ENCODE data around the gene KRTAP12-1. TPM values are rescaled to one million over a fixed set of nuclear protein-coding genes. Genes with fewer than 3 reads are reported as not detected.

KRTAP12-1 gene
- total RNA-seq, 4 donors from 2014 or later: not detected

DNA sequence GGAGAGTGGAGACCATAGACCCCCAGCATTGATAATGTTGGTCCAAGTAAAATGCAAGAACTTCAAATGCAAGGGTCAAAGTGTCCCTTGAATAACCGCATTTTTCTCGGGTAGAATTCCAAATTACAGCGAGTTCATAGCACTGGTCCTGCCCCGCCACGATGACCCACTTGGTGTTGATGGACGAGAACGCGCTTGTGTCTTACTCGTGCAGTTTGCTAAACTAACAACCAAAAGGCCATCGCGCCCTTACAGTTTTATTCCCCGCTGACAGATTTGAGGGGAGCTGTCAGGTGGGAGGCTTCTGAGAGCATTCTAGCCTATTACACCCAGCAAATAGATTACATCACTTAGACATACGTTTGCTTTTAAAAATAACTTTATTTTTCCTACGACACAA, 46.8 kb upstream of the KRTAP12-1 start:
- peaks cover 0 to 4% (median 0%) of the 10 kb centered on the region in 4 donors for H3K4me1 ChIP-seq
- H3K27ac ChIP-seq: no peak overlapping the region
- whole genome bisulfite sequencing, 2 donors: 84 to 85% methylated on average over 14 of the region's 14 CpGs
- no peak overlapping the region for H3K4me3 ChIP-seq
- no peak for TF ChIP-seq EP300 (IDR thresholded peaks at IDR 0.05)
- no peak for TF ChIP-seq POLR2A (IDR thresholded peaks at IDR 0.05)
- TF ChIP-seq, protein P1, sequence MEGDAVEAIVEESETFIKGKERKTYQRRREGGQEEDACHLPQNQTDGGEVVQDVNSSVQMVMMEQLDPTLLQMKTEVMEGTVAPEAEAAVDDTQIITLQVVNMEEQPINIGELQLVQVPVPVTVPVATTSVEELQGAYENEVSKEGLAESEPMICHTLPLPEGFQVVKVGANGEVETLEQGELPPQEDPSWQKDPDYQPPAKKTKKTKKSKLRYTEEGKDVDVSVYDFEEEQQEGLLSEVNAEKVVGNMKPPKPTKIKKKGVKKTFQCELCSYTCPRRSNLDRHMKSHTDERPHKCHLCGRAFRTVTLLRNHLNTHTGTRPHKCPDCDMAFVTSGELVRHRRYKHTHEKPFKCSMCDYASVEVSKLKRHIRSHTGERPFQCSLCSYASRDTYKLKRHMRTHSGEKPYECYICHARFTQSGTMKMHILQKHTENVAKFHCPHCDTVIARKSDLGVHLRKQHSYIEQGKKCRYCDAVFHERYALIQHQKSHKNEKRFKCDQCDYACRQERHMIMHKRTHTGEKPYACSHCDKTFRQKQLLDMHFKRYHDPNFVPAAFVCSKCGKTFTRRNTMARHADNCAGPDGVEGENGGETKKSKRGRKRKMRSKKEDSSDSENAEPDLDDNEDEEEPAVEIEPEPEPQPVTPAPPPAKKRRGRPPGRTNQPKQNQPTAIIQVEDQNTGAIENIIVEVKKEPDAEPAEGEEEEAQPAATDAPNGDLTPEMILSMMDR (IDR thresholded peaks at IDR 0.05): no peak
- H3K9me3 ChIP-seq: no peaks in the 10 kb centered on the region
- no peaks in the 10 kb centered on the region for H3K36me3 ChIP-seq
- no peak for DNase-seq (ENCODE audit: low spot score in 2 of 2)
- peaks cover 0 to 34% of the 10 kb centered on the region in 2 donors for H3K27me3 ChIP-seq

DNA sequence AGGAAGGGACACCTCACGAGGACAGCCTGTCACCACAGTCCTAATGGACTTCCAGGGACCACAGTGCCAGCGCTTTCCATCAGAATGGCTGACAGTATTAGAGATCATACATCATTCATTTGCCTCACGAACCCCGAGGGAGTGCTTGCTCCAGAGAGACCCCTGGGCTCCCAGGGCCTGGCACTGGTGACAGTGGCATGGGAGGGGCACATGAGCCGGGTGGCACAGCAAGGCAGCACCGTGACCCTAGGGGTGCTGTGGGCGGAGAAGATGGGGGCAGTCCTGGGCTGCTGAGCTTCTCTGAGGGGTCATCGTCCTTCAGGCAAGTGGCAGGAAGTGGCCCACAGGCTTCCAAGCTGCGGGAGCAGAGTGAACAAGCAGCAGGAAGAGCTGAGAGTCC, 45.8 kb upstream of the KRTAP12-1 start:
- no peak overlapping the region for H3K4me3 ChIP-seq
- TF ChIP-seq POLR2A (IDR thresholded peaks at IDR 0.05) (no peak), EP300 (IDR thresholded peaks at IDR 0.05) (no peak)
- TF ChIP-seq, protein P1 (IDR thresholded peaks at IDR 0.05): no peak
- H3K4me1 ChIP-seq: peaks cover 0 to 13% (median 3%) of the 10 kb centered on the region in 4 donors
- H3K27me3 ChIP-seq: peaks cover 0 to 44% of the 10 kb centered on the region in 2 donors
- no peak overlapping the region for H3K27ac ChIP-seq
- 59 to 74% methylated on average over 7 to 9 of the region's 9 CpGs for WGBS, 2 donors
- H3K36me3 ChIP-seq: no peaks in the 10 kb centered on the region
- H3K9me3 ChIP-seq: no peaks in the 10 kb centered on the region
- no peak for DNase-seq (ENCODE audit: low spot score in 2 of 2)

DNA sequence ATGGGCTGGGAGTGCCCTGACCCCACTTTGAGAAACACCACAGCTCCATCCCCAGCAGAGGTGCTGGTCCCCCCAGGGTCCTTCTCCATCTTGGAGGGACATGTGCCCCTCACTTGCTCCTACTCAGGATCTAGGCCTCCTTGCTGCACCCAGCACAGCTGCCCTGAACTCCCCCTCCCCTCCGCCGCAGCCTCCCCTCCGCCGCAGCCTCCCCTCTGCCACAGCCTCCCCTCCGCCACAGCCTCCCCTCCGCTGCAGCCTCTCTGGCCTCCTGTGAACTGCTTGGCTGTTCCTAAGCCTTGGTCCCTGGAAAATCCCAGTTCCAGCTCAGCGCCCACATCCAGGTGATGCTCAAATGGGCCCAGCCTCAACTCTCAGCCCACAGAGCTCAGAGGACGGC, 45.4 kb upstream of the KRTAP12-1 start:
- Histone ChIP-seq H3K27me3 (peaks cover 0 to 48% of the 10 kb centered on the region in 2 donors), H3K27ac (no peak overlapping the region), H3K4me1 (peaks cover 0 to 13% (median 3%) of the 10 kb centered on the region in 4 donors), H3K36me3 (no peaks in the 10 kb centered on the region), H3K4me3 (no peak overlapping the region), H3K9me3 (no peaks in the 10 kb centered on the region)
- WGBS, 2 donors: 91 to 93% methylated on average over 8 of the region's 8 CpGs
- no peak for DNase-seq (ENCODE audit: low spot score in 2 of 2)
- TF ChIP-seq, protein P1 (IDR thresholded peaks at IDR 0.05): no peak
- TF ChIP-seq POLR2A (IDR thresholded peaks at IDR 0.05) (no peak), EP300 (IDR thresholded peaks at IDR 0.05) (no peak)

DNA sequence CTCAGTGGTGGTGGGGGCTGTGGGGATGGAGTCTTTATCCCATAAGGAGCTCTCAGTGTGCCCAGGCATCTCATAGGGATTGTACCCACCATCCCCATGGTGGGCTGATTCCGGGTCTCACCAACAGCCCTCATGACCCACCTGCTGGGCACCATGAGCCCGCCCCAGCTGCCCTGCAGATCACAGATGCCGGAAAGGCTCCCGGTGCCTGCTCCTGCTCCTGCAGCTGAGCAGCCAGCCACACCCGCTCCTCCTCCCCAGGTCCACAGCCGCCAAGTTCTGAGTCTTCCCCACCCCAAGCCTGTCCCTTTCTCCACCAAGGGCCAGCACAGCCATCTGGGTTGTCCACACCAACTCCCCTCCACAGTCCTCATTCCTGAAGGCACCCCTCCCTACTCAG, 44.9 kb upstream of the KRTAP12-1 start:
- Histone ChIP-seq H3K36me3 (no peaks in the 10 kb centered on the region), H3K27ac (no peak overlapping the region), H3K4me3 (no peak overlapping the region), H3K9me3 (no peaks in the 10 kb centered on the region), H3K27me3 (peaks cover 0 to 48% of the 10 kb centered on the region in 2 donors), H3K4me1 (peaks cover 0 to 13% (median 3%) of the 10 kb centered on the region in 4 donors)
- no peak for TF ChIP-seq EP300 (IDR thresholded peaks at IDR 0.05)
- 70 to 79% methylated on average over 6 of the region's 6 CpGs for WGBS, 2 donors
- no peak for DNase-seq (ENCODE audit: low spot score in 2 of 2)

DNA sequence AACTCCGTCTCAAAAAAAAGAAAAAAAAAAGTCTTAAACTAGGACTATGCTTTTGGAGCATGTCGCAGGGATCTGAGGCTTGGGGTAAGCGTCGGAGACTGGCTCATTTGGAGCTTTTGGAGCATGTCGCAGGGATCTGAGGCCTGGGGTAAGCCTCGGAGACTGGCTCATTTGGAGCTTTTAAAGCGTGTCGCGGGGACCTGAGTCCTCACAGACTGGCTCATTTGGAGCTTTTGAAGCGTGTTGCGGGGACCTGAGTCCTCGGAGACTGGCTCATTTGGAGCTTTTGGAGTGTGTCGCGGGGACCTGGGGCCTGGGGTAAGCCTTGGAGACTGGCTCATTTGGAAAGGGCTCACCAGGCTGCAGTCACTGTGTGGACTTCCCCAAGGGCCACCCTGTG, 43.0 kb upstream of the KRTAP12-1 start:
- no peak for DNase-seq (ENCODE audit: low spot score in 2 of 2)
- Histone ChIP-seq H3K9me3 (no peaks in the 10 kb centered on the region), H3K27me3 (peaks cover 0 to 48% of the 10 kb centered on the region in 2 donors), H3K4me3 (no peak overlapping the region), H3K36me3 (no peaks in the 10 kb centered on the region), H3K27ac (no peak overlapping the region), H3K4me1 (peaks cover 0 to 13% (median 3%) of the 10 kb centered on the region in 4 donors)
- WGBS, 2 donors: 88 to 91% methylated on average over 14 of the region's 14 CpGs
- no peak for TF ChIP-seq POLR2A (IDR thresholded peaks at IDR 0.05)

DNA sequence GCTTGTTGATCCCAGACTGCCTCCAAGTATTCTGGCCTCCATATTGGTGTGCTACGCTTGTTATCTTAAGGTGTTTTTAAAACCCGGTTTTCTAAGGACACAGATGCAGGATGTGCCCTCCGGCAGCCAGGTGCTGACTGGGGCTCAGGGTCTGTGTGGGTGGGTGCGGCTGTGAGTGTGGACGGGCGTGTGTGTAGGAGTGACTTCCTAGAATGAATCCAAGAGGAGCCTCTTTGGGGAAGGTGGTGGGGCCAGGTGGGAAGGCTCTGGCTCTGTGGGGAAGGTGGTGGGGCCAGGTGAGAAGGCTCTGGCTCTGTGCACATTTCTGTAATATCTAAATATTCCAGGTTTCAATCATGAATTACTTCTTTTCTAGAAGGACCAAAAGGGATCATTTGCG, 42.2 kb upstream of the KRTAP12-1 start:
- Histone ChIP-seq H3K9me3 (no peaks in the 10 kb centered on the region), H3K27me3 (peaks cover 0 to 52% of the 10 kb centered on the region in 2 donors)
- WGBS, 2 donors: 83% methylated on average over 7 of the region's 7 CpGs

More for the DNA sequence above, 42.2 kb upstream of the KRTAP12-1 start:
- Histone ChIP-seq H3K4me1 (peaks cover 0 to 13% (median 3%) of the 10 kb centered on the region in 4 donors), H3K36me3 (no peaks in the 10 kb centered on the region), H3K4me3 (no peak overlapping the region), H3K27ac (no peak overlapping the region)
- TF ChIP-seq, protein P1 (IDR thresholded peaks at IDR 0.05): no peak
- no peak for TF ChIP-seq EP300 (IDR thresholded peaks at IDR 0.05)
- TF ChIP-seq POLR2A (IDR thresholded peaks at IDR 0.05): no peak
- no peak for DNase-seq (ENCODE audit: low spot score in 2 of 2)

Measured in tibial nerve (tissue), 4 donors.